HCT116 (cell line): ENCODE results near the gene RRAGD. TPM values are rescaled to one million over a fixed set of nuclear protein-coding genes. Genes with fewer than 3 reads are reported as not detected.

Source experiments
- ATAC-seq: fragments of 200-7000 bp; cut with Tn5 transposase; 2 replicates; pipeline ENCODE4 v1.9.1; 2020; ENCODE audit warnings: mild to moderate bottlenecking, moderate library complexity
- BruUV-seq: library from RNA; stranded (reverse); fragments of 400-500 nt; replicated peaks from 2 replicates; lab custom pipeline; 2021; lab: Mats Ljungman, UMichigan
- CTCF ChIA-PET: fragments of 300-600 bp; sonication (Branson Sonifier 250); formaldehyde crosslinking; loops from one replicate; lab custom pipeline; 2021; ENCODE audit warnings: antibody characterized with exemption; lab: Charles Lee
- POLR2A ChIA-PET: fragments of 300-600, 350-600 bp; sonication (Branson Sonifier 250); formaldehyde crosslinking; loops from one replicate; lab custom pipeline; 2021; ENCODE audit warnings: antibody characterized with exemption; lab: Charles Lee
- RAD21 ChIA-PET, 2 experiments: fragments of 300-600 bp; sonication (Branson Sonifier 250); formaldehyde crosslinking; loops; one replicate each; lab custom pipeline; 2023; ENCODE audit warnings: low total read pairs in 2 of 2; ENCODE audit not compliant: uncharacterized antibody in 2 of 2, unreplicated experiment in 2 of 2, low non-redundant PET in 1 of 2; lab: Charles Lee
- DNase-seq: peaks from one replicate; pipeline ENCODE4 v3.0.0-alpha.2; 2010; ENCODE audit warnings: low read depth, low spot score
- H2AFZ ChIP-seq: fragments of 200-600 bp; shearing (Covaris generic), sonication (generic); 2 replicates; pipeline ENCODE4 v1.6.1; 2017; ENCODE audit warnings: low read depth, mixed run types, mixed read lengths, antibody characterized with exemption, low read length; ENCODE audit not compliant: poor library complexity, severe bottlenecking
- H3K27ac ChIP-seq: 2 replicates; pipeline ENCODE4 v1.5.1; 2012; ENCODE audit warnings: low read depth, low read length
- H3K27me3 ChIP-seq: fragments of 200-600 bp; sonication (generic); 2 replicates; pipeline ENCODE4 v1.6.1; 2016; ENCODE audit warnings: mixed run types, low read length, mixed read lengths; ENCODE audit not compliant: insufficient read depth
- H3K36me3 ChIP-seq, 2 experiments: fragments of 200-500 bp in 1 of 2; fragments of 200-600 bp in 1 of 2; sonication (Bioruptor generic) in 1 of 2; sonication (generic) in 1 of 2; 2 replicates each; pipeline versions ENCODE4 v1.5.1 to v1.6.1; 2014 to 2016; ENCODE audit warnings: low read length in 2 of 2, inconsistent platforms in 1 of 2, mixed read lengths in 1 of 2, mixed run types in 1 of 2; ENCODE audit not compliant: insufficient read depth in 2 of 2, control insufficient read depth in 1 of 2
- H3K4me1 ChIP-seq, 2 experiments: fragments of 200-600 bp in 1 of 2; sonication (generic) in 1 of 2; 2 replicates each; pipeline versions ENCODE4 v1.5.1 to v1.6.1; 2012 to 2017; ENCODE audit warnings: low read length in 2 of 2, inconsistent platforms in 1 of 2, mild to moderate bottlenecking in 1 of 2, mixed read lengths in 1 of 2, mixed run types in 1 of 2, moderate library complexity in 1 of 2; ENCODE audit not compliant: insufficient read depth in 2 of 2, control insufficient read depth in 1 of 2
- H3K4me2 ChIP-seq: fragments of 200-600 bp; sonication (generic); 2 replicates; pipeline ENCODE4 v1.6.1; 2017; ENCODE audit warnings: mixed run types, low read length, mixed read lengths
- H3K4me3 ChIP-seq, 2 experiments: fragments of 200-600 bp in 1 of 2; sonication (generic) in 1 of 2; replicated peaks in 1 of 2; 2 replicates each; pipeline ENCODE4 v1.5.1; 2011 to 2016; ENCODE audit warnings: low read length in 2 of 2, control low read depth in 1 of 2, low read depth in 1 of 2, mild to moderate bottlenecking in 1 of 2, mixed read lengths in 1 of 2, mixed run types in 1 of 2
- H3K79me2 ChIP-seq: fragments of 200-600 bp; sonication (generic); 2 replicates; pipeline ENCODE4 v1.6.1; 2017; ENCODE audit warnings: mild to moderate bottlenecking, mixed run types, low read length, moderate library complexity, mixed read lengths; ENCODE audit not compliant: insufficient read depth
- H3K9ac ChIP-seq: fragments of 200-600 bp; sonication (generic); 2 replicates; pipeline ENCODE4 v1.6.1; 2016; ENCODE audit warnings: low read length, mixed read lengths
- H3K9me2 ChIP-seq: fragments of 200-600 bp; sonication (generic), shearing (Covaris generic); 2 replicates; pipeline ENCODE4 v1.6.1; 2017; ENCODE audit warnings: mixed run types, mild to moderate bottlenecking, moderate library complexity; ENCODE audit not compliant: insufficient read depth
- H3K9me3 ChIP-seq, 2 experiments: fragments of 200-500 bp in 1 of 2; fragments of 200-600 bp in 1 of 2; sonication (Bioruptor generic) in 1 of 2; sonication (generic) in 1 of 2; 2 replicates each; pipeline ENCODE4 v1.6.1; 2014 to 2017; ENCODE audit warnings: low read length in 2 of 2, mixed read lengths in 2 of 2, inconsistent platforms in 1 of 2, low read depth in 1 of 2, mild to moderate bottlenecking in 1 of 2, mixed run types in 1 of 2, moderate library complexity in 1 of 2; ENCODE audit not compliant: control insufficient read depth in 1 of 2, insufficient read depth in 1 of 2
- H4K20me1 ChIP-seq: fragments of 200-600 bp; sonication (generic), shearing (Covaris generic); 2 replicates; pipeline ENCODE4 v1.6.1; 2017; ENCODE audit warnings: mixed run types, mild to moderate bottlenecking, moderate library complexity; ENCODE audit not compliant: insufficient read depth
- CBX3 ChIP-seq: IDR thresholded peaks from 2 replicates; pipeline ENCODE4 v1.6.1; 2012; ENCODE audit warnings: low read depth
- ELF1 ChIP-seq: IDR thresholded peaks from 2 replicates; pipeline ENCODE4 v1.6.1; 2012; ENCODE audit warnings: low read depth, borderline replicate concordance
- EZH2 ChIP-seq: fragments of 200-600 bp; sonication (generic); IDR thresholded peaks from 2 replicates; pipeline ENCODE4 v1.6.1; 2017; ENCODE audit warnings: antibody characterized with exemption, mixed run types
- POLR2A ChIP-seq: IDR thresholded peaks from 2 replicates; pipeline ENCODE4 v1.7.0; 2011; ENCODE audit warnings: borderline replicate concordance; ENCODE audit not compliant: insufficient read depth, insufficient read length; ENCODE audit errors: extremely low read depth
- RAD21 ChIP-seq: IDR thresholded peaks from 2 replicates; pipeline ENCODE4 v1.6.1; 2012; ENCODE audit warnings: low read depth, mild to moderate bottlenecking
- SIN3A ChIP-seq: IDR thresholded peaks from 2 replicates; pipeline ENCODE4 v1.6.1; 2012; ENCODE audit warnings: low read depth
- SRF ChIP-seq: IDR thresholded peaks from 2 replicates; pipeline ENCODE4 v1.6.1; 2012; ENCODE audit warnings: low read depth
- YY1 ChIP-seq: IDR thresholded peaks from 2 replicates; pipeline ENCODE4 v1.6.1; 2011; ENCODE audit warnings: low read length, low read depth, moderate library complexity, mild to moderate bottlenecking; ENCODE audit not compliant: insufficient replicate concordance; ENCODE audit errors: extremely low read depth
- ZFX ChIP-seq: fragments of 450-650 bp; IDR thresholded peaks from 2 replicates; pipeline ENCODE4 v1.6.1; 2017
- ZNF274 ChIP-seq: fragments of 200-500 bp; sonication (Bioruptor generic); IDR thresholded peaks from 2 replicates; pipeline ENCODE4 v1.6.1; 2014; ENCODE audit warnings: mild to moderate bottlenecking, low read depth, low read length, inconsistent platforms
- intact Hi-C: fragments of 100-400 bp; cut with micrococcal nuclease; formaldehyde crosslinking; loops from 2 replicates; pipeline ENCODE4 v1.10.0; 2022
- total RNA-seq: library from RNA; stranded (reverse); gene quantifications from one replicate; pipeline ENCODE4 v1.2.1, GENCODE V29; 2021; ENCODE audit not compliant: unreplicated experiment
- TF ChIP-seq, protein P1 (sequence below): IDR thresholded peaks from 2 replicates; pipeline ENCODE4 v1.6.1; 2012; ENCODE audit warnings: low read depth
- TF ChIP-seq, protein P2 (sequence below): IDR thresholded peaks from 2 replicates; pipeline ENCODE4 v1.6.1; 2012
- TF ChIP-seq, protein P3 (sequence below), 3 experiments: fragments of 200-600 bp in 1 of 3; sonication (generic) in 1 of 3; IDR thresholded peaks in 2 of 3; conservative IDR thresholded peaks in 1 of 3; 2 replicates each; pipeline ENCODE4 v1.5.1; 2012 to 2017; ENCODE audit warnings: low read depth in 2 of 3, low read length in 2 of 3, antibody characterized with exemption in 1 of 3, borderline replicate concordance in 1 of 3, control low read depth in 1 of 3, mild to moderate bottlenecking in 1 of 3, mixed read lengths in 1 of 3, mixed run types in 1 of 3, moderate library complexity in 1 of 3; ENCODE audit not compliant: insufficient read depth in 1 of 3

Gene RRAGD
- total RNA-seq, 1 experiment from 2014 or later = 15.9 TPM

DNA sequence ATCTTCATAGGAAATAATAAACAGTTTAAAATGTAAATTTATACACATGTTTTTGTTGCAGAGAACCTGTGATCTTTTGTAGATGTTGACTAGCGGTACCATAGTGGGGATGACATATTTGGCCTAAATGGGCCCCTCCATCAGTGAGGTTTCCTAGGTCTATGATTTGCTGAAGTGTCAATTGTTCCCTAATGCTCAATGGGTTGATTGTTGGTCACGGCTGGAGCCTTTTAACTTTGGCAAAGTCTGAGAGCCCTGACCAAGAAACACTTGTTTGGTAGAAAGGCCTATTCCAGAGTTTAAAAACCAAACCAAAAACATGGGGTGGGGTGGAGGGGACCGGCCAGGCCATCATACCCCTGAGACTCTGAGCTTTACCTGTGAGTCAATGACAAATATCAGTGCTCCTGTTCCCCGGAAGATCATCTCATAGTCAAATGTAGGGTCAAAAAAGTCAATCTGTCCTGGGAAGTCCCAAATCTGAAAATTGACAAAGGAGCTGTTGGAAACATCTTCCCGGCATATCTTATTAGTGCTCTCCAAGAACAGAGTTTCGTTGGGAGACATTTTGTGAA is 25.1 kb downstream of the RRAGD start:
- no peak for TF ChIP-seq ELF1
- TF ChIP-seq, protein P1, sequence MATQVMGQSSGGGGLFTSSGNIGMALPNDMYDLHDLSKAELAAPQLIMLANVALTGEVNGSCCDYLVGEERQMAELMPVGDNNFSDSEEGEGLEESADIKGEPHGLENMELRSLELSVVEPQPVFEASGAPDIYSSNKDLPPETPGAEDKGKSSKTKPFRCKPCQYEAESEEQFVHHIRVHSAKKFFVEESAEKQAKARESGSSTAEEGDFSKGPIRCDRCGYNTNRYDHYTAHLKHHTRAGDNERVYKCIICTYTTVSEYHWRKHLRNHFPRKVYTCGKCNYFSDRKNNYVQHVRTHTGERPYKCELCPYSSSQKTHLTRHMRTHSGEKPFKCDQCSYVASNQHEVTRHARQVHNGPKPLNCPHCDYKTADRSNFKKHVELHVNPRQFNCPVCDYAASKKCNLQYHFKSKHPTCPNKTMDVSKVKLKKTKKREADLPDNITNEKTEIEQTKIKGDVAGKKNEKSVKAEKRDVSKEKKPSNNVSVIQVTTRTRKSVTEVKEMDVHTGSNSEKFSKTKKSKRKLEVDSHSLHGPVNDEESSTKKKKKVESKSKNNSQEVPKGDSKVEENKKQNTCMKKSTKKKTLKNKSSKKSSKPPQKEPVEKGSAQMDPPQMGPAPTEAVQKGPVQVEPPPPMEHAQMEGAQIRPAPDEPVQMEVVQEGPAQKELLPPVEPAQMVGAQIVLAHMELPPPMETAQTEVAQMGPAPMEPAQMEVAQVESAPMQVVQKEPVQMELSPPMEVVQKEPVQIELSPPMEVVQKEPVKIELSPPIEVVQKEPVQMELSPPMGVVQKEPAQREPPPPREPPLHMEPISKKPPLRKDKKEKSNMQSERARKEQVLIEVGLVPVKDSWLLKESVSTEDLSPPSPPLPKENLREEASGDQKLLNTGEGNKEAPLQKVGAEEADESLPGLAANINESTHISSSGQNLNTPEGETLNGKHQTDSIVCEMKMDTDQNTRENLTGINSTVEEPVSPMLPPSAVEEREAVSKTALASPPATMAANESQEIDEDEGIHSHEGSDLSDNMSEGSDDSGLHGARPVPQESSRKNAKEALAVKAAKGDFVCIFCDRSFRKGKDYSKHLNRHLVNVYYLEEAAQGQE = no peak
- TF ChIP-seq, protein P2, sequence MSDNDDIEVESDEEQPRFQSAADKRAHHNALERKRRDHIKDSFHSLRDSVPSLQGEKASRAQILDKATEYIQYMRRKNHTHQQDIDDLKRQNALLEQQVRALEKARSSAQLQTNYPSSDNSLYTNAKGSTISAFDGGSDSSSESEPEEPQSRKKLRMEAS = no peak
- TF ChIP-seq, protein P3, sequence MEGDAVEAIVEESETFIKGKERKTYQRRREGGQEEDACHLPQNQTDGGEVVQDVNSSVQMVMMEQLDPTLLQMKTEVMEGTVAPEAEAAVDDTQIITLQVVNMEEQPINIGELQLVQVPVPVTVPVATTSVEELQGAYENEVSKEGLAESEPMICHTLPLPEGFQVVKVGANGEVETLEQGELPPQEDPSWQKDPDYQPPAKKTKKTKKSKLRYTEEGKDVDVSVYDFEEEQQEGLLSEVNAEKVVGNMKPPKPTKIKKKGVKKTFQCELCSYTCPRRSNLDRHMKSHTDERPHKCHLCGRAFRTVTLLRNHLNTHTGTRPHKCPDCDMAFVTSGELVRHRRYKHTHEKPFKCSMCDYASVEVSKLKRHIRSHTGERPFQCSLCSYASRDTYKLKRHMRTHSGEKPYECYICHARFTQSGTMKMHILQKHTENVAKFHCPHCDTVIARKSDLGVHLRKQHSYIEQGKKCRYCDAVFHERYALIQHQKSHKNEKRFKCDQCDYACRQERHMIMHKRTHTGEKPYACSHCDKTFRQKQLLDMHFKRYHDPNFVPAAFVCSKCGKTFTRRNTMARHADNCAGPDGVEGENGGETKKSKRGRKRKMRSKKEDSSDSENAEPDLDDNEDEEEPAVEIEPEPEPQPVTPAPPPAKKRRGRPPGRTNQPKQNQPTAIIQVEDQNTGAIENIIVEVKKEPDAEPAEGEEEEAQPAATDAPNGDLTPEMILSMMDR (IDR thresholded peaks at IDR 0.05 in 2 of 3, conservative IDR thresholded peaks at IDR 0.05 in 1 of 3; ENCODE audit: borderline replicate concordance in 1 of 3, insufficient read depth in 1 of 3, low read depth in 2 of 3, low read length in 2 of 3) = no peak
- TF ChIP-seq SIN3A = no peak
- no peak for TF ChIP-seq ZNF274
- TF ChIP-seq YY1 = no peak
- no peak for TF ChIP-seq POLR2A
- no peak for TF ChIP-seq RAD21
- no peak for TF ChIP-seq ZFX
- no peak for TF ChIP-seq EZH2
- no peak for TF ChIP-seq CBX3
- TF ChIP-seq SRF = no peak
- ATAC-seq (no peak), DNase-seq (no peak)
- intact Hi-C loops = no loop called here
- Histone ChIP-seq H3K36me3 (no peaks in the 10 kb centered on the region), H3K4me2 (no peak overlapping the region), H3K27me3 (no peaks in the 10 kb centered on the region), H3K9ac (no peak overlapping the region), H3K9me3 (no peaks in the 10 kb centered on the region), H3K79me2 (no peaks in the 10 kb centered on the region), H3K27ac (no peak overlapping the region), H3K9me2 (no peaks in the 10 kb centered on the region), H4K20me1 (no peaks in the 10 kb centered on the region), H3K4me1 (peaks cover 0 to 8% of the 10 kb centered on the region in 2 experiments; a peak in 2 of 4 replicates), H3K4me3 (no peak overlapping the region), H2AFZ (no peak overlapping the region)
- no TSS peak for BruUV-seq
- ChIA-PET POLR2A (no interaction called here), CTCF (interaction anchor here (1.4 kb wide), 1 partner anchor 15 kb away, joined by 5 read pairs; no protein-coding TSS in a partner anchor), RAD21 (no interaction called here)
